GM18498 (cell line): ENCODE measurements around the gene SLC22A4.

Source experiments
- ATAC-seq: cut with Tn5 transposase; IDR thresholded peaks from one replicate; pipeline ENCODE4 v1.9.1; 2021; ENCODE audit warnings: mild to moderate bottlenecking, moderate library complexity; ENCODE audit not compliant: unreplicated experiment

The SLC22A4 gene

GRCh38 chr5:132274050-132274792, 20.0 kb upstream of the SLC22A4 start:
- ATAC-seq = no peak

DNA sequence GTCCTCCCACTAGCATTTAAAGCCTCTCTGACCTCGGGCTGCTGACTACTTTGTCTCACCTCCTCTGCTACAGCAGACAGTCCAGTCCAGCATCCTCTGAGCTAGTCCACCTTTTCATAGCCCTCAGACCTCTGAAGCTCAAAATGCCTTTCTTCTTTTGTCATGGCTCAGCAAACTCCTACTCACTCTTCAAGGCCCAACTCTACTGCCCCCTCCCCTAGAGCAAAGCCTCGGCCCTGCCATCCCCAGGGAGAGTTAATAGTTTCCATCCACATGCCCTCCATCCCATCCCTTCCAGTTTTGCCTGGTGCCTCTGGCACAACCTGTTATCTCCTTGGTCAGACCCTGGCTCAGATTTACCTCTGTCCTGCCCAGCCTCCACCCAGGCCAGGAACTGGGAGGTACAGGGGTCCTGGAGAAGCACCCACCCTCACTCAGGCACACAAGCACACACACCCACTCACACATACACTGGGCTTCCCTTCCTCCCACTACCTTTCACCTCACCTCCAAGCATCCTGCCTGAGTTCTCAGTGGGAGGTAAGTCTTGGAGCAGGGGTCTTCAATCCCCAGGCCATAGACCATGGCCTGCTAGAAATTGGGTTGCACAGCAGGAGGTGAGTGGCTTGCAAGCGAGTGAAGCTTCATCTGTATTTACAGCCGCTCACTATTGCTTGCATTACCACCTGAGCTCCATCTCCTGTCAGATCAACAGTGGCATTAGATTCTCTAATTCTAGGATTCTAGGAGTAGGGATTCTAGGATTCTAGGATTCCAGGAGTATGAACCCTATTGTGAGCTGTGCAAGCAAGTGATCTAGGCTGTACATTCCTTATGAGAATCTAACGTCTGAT, 18.6 kb upstream of the SLC22A4 start:
- no peak for ATAC-seq

DNA sequence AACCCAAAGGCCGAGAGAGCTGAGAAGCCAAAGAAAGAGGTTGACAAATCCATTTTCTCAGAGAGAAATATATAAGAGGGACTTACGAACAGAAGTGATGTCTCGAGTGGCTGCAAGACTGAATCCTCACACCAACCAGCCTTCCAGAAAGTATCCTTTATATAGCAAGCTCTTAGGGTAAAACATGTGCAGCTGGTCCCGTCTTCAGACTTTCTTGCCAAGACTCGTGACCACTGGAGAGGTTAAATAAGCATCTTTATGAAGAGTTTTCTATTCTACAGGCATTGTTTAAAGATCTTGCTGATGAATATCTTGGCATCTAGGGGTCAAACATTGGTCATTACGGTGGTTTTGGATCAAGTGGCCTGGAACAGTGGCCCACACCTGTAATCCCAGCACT, 16.9 kb upstream of the SLC22A4 start:
- no peak for ATAC-seq

- ATAC-seq = no peak
These were observed 16.0 kb upstream of the SLC22A4 start for GRCh38 chr5:132277971-132278853.

GRCh38 chr5:132279801-132280200, 14.4 kb upstream of the SLC22A4 start:
- ATAC-seq = no peak

GRCh38 chr5:132280371-132281240, 13.6 kb upstream of the SLC22A4 start:
- ATAC-seq = no peak

DNA sequence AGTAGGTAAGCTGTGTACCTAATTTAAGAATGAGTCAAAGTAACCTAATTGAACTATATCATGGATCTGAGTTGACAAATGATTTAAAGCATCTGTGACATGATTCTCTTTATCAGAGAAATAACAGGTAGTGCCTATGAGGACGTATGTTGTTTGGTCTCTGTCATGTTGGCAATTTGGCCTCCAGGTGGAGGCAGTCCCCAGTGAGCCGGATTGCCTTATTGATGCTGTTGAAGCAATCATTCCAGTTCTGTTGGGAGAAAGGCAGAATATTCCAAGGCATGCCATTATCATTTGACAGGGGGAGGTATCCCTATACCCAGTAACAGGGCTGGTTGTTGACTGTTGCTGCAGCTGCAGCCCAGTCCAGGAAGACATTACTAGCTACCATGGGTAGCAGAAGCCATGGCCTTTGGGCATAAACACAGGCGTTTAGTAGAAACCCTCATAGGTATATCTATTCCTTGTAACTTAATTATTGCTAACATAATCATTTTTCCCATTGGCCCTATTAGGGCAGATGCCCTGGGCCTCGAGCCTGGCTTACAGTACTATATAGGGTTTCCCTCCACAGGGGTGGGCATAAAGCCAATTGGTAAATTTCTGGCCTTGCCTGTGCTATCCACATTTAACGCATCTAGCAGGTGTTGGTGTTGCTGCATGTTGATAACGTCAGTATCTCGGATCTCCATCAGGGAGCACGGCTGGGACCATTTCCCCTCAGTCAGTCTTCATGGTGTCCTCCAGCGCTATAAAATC, 12.2 kb upstream of the SLC22A4 start:
- ATAC-seq = no peak

- no peak for ATAC-seq
These were observed 10.7 kb upstream of the SLC22A4 start for GRCh38 chr5:132283423-132284043.

DNA sequence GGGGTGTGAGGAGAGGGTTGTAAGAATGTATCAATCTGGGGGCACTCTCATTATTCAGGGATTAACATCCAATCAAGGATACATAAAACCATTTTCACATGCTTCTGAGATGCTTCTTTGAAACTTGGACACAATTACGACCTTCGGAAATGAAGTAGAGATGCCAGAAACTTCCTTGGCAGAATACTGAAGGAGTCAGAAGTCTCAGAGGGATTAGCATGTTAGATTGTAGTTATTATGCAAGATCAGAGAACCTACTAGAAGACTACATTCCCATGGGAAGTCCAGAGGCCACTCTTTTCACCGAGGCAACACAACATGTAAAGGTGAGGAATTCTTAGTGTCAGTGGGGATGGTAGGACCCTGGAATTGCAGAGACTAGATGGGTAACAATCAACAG, 5.1 kb upstream of the SLC22A4 start:
- ATAC-seq = no peak

- no peak for ATAC-seq
These were observed 3.2 kb upstream of the SLC22A4 start for GRCh38 chr5:132291026-132291425.

- ATAC-seq = peak; percentile 47
These were observed 865 bp upstream of the SLC22A4 start for GRCh38 chr5:132293066-132293991.

- peak; percentile 25 for ATAC-seq
These were observed 722 bp downstream of the SLC22A4 start for GRCh38 chr5:132294728-132295504.

DNA sequence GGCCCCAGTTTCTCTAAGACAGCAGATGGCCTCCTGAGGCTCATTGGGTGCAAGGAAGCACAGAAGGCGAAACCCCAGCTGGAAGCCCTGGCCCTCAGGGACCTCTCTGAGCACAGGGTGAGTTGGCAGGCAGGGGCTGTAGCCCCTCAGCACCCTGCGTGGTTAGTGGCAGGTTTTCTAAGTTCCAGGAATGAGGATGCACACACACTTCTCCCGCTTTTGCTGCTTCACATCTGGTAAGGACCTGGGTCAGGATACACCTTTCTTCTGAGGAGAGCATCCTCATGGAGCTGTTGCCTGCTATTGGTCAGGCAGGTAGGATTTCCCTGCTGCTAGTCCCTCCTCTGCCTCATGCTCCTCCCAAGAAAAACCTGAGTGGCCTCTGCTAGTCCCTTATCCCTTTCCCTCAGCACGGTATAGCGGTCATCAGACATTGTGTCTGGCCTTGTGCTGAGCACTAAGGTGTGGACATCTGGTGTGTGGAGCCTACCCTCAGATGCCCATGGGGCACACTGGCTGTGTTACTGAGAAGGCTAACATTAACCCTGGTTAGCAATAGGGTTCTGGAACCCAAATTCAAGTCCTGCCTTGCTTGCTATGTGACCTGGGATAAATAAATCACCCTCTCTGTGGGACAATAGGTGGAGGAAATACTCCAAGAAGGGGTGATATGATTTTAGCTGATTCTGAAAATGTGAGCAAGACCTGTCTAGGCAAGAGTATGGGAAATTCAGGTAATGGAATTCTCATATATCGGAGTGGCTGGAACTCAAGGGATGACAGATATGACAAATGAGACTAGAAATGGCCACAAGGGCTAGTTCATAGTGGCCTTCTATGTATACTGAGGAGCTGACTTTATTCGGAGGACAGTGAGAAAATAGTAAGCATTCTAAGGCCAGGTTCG, 1.6 kb downstream of the SLC22A4 start:
- ATAC-seq = no peak

DNA sequence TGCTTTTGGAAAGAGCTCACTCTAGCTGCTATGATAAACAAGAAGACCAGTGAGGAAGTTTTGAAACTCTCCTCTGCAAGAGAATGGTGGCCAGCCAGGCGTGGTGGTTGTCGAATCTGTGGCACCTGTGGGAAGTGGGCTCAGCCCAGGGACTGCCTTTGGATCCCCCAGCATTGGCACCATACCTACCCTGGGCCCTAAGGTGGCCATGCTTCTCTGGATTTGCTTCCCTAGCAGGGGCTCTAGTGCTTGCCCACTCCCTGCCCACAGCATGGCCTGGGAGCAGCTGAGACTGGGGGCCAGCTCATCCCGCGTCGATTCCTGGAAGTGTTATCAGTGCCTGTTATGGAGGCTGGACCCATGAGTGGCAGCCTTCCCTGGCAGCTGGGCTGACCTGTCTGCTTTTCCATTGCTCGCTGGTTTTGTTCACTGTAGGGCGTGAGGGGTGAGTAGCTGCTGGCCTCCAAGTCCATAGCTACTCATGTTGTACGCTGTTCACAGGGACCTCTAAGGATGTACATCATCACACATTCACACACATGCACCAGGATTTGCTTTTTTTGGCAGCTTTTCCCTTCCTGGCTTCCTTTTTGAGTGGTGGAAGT, 2.3 kb downstream of the SLC22A4 start:
- ATAC-seq = no peak

- ATAC-seq = no peak
These were observed 3.2 kb downstream of the SLC22A4 start for GRCh38 chr5:132297211-132297940.
